Caco-2 (cell line): Measurements from ENCODE around the gene ITGA5. TPM values are rescaled to one million over a fixed set of nuclear protein-coding genes. Genes with fewer than 3 reads are reported as not detected.

ENCODE experiments used
- BruUV-seq: library from RNA; stranded (reverse); fragments of 400-500 nt; replicated peaks from 2 replicates; lab custom pipeline; 2021; lab: Mats Ljungman, UMichigan
- CTCF ChIA-PET: fragments of 300-600 bp; sonication (Branson Sonifier 250); formaldehyde crosslinking; loops from one replicate; lab custom pipeline; 2022; ENCODE audit warnings: antibody characterized with exemption; lab: Charles Lee
- POLR2A ChIA-PET: fragments of 300-600 bp; sonication (Branson Sonifier 250); formaldehyde crosslinking; loops from one replicate; lab custom pipeline; 2022; ENCODE audit warnings: antibody characterized with exemption; lab: Charles Lee
- DNase-seq, 2 experiments: peaks; one replicate each; pipeline versions ENCODE4 v3.0.0 to v3.0.0-alpha.2; 2020 to 2022
- H3K27me3 ChIP-seq: replicated peaks from 2 replicates; pipeline ENCODE4 v1.6.0; 2011; ENCODE audit warnings: low read length; ENCODE audit not compliant: control insufficient read depth, insufficient read depth
- H3K36me3 ChIP-seq: 2 replicates; pipeline ENCODE4 v1.5.1; 2011; ENCODE audit warnings: low read length; ENCODE audit not compliant: control insufficient read depth, insufficient read depth
- H3K4me1 ChIP-seq: fragments of 250-450 bp; sonication (Bioruptor Pico); 2 replicates; pipeline ENCODE4 v1.5.1; 2020; ENCODE audit warnings: mild to moderate bottlenecking
- H3K4me3 ChIP-seq: 2 replicates; pipeline ENCODE4 v1.5.1; 2011; ENCODE audit warnings: low read depth, mild to moderate bottlenecking, control low read depth, low read length
- H3K9me3 ChIP-seq: fragments of 250-450 bp; sonication (Bioruptor Pico); 2 replicates; pipeline ENCODE4 v1.5.1; 2020; ENCODE audit warnings: mild to moderate bottlenecking, moderate library complexity
- H3K27ac Mint-ChIP-seq: one replicate; pipeline ENCODE4 v1.8.0; 2022; ENCODE audit warnings: mixed read lengths; ENCODE audit not compliant: unreplicated experiment
- H3K27me3 Mint-ChIP-seq: one replicate; pipeline ENCODE4 v1.8.0; 2022; ENCODE audit warnings: mixed read lengths; ENCODE audit not compliant: insufficient read depth, unreplicated experiment
- H3K36me3 Mint-ChIP-seq: one replicate; pipeline ENCODE4 v1.8.0; 2022; ENCODE audit warnings: mild to moderate bottlenecking, mixed read lengths; ENCODE audit not compliant: insufficient read depth, unreplicated experiment
- H3K4me1 Mint-ChIP-seq: one replicate; pipeline ENCODE4 v1.8.0; 2022; ENCODE audit warnings: low read depth, mixed read lengths; ENCODE audit not compliant: unreplicated experiment
- H3K4me3 Mint-ChIP-seq: one replicate; pipeline ENCODE4 v1.8.0; 2022; ENCODE audit warnings: mild to moderate bottlenecking, moderate library complexity, mixed read lengths; ENCODE audit not compliant: unreplicated experiment
- H3K9me3 Mint-ChIP-seq: one replicate; pipeline ENCODE4 v1.8.0; 2022; ENCODE audit warnings: mixed read lengths; ENCODE audit not compliant: unreplicated experiment
- intact Hi-C: fragments of 100-400 bp; cut with micrococcal nuclease; formaldehyde crosslinking; loops from one replicate; pipeline ENCODE4 v1.10.0; 2022; ENCODE audit not compliant: unreplicated experiment
- total RNA-seq: library from RNA; stranded (reverse); gene quantifications from 2 replicates; pipeline ENCODE4 v1.2.3, GENCODE V29; 2022
- TF ChIP-seq, protein P1 (sequence below), 2 experiments: fragments of 200-600 bp in 1 of 2; IDR thresholded peaks; 1 replicate in 1 of 2; 2 replicates in 1 of 2; pipeline versions ENCODE4 v1.5.1 to v1.8.0; 2011 to 2022; ENCODE audit warnings: antibody characterized with exemption in 1 of 2, control low read depth in 1 of 2, inconsistent platforms in 1 of 2, low read depth in 1 of 2, low read length in 1 of 2, mild to moderate bottlenecking in 1 of 2, moderate library complexity in 1 of 2; ENCODE audit not compliant: insufficient read depth in 1 of 2, severe bottlenecking in 1 of 2, unreplicated experiment in 1 of 2

ITGA5 gene
- total RNA-seq, 1 experiment from 2014 or later, result 17.3 TPM

DNA sequence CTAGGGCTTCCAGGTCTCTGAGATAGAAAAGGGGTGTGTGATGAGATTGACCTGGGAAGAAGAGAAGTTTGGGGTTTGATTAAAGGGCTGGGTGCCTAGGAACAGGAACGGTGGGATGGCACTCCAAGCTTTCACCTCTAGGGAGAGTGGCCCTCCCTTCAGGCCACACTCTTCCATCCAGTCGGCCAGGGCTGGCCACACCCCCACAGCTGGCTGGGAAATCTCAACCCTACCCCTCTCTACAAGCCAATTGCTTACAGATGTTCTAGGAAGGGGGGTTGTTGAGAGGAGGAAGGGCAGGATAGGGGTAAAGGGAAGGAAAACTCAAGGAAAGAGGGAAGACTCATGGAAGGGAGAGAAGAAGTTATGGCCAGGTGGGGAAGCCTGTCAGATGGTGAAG lies 6.6 kb upstream of the ITGA5 start:
- Mint-ChIP-seq H3K4me3 (no peak overlapping the region), H3K36me3 (no peaks in the 10 kb centered on the region), H3K27me3 (peaks cover 3% of the 10 kb centered on the region), H3K9me3 (no peaks in the 10 kb centered on the region), H3K27ac (no peak overlapping the region), H3K4me1 (no peaks in the 10 kb centered on the region)
- TF ChIP-seq, protein P1, sequence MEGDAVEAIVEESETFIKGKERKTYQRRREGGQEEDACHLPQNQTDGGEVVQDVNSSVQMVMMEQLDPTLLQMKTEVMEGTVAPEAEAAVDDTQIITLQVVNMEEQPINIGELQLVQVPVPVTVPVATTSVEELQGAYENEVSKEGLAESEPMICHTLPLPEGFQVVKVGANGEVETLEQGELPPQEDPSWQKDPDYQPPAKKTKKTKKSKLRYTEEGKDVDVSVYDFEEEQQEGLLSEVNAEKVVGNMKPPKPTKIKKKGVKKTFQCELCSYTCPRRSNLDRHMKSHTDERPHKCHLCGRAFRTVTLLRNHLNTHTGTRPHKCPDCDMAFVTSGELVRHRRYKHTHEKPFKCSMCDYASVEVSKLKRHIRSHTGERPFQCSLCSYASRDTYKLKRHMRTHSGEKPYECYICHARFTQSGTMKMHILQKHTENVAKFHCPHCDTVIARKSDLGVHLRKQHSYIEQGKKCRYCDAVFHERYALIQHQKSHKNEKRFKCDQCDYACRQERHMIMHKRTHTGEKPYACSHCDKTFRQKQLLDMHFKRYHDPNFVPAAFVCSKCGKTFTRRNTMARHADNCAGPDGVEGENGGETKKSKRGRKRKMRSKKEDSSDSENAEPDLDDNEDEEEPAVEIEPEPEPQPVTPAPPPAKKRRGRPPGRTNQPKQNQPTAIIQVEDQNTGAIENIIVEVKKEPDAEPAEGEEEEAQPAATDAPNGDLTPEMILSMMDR (IDR thresholded peaks at IDR 0.05; ENCODE audit: insufficient read depth in 1 of 2, low read depth in 1 of 2, low read length in 1 of 2, severe bottlenecking in 1 of 2, unreplicated experiment in 1 of 2), result no peak
- no peak overlapping the region for H3K4me3 ChIP-seq
- ChIA-PET CTCF (no interaction called here), POLR2A (no interaction called here)
- no peaks in the 10 kb centered on the region for H3K4me1 ChIP-seq
- DNase-seq, result no peak
- no peaks in the 10 kb centered on the region for H3K36me3 ChIP-seq
- no TSS peak for BruUV-seq
- H3K9me3 ChIP-seq, result no peaks in the 10 kb centered on the region
- H3K27me3 ChIP-seq, result no peaks in the 10 kb centered on the region
- intact Hi-C loops, result no loop called here

DNA sequence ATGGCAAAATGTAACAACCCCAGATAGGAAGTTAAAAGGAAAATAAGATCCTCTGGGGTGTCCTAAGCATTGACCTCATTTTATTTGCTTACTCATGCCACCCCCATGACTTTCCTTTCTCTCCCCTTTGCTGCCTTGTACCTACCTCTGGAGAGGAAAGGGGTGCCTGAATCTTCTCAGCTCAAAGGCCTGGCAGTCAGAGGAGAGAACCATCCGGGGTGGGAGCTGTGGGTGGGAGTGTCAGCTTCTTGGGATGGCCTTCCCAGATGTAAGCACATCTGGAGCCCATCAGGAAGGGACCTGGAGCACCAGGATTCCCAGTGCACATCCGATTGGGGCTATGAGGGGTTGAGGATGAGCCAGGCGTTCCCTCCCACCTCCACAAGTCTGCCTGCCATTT lies 5.2 kb upstream of the ITGA5 start:
- H3K27me3 Mint-ChIP-seq, result peaks cover 3% of the 10 kb centered on the region
- no peaks in the 10 kb centered on the region for H3K9me3 Mint-ChIP-seq
- POLR2A ChIA-PET, result no interaction called here
- no peak for DNase-seq
- Histone ChIP-seq H3K36me3 (no peaks in the 10 kb centered on the region), H3K9me3 (no peaks in the 10 kb centered on the region), H3K4me1 (peaks cover 5% of the 10 kb centered on the region; the same call in 1 of the 2 replicates), H3K27me3 (no peaks in the 10 kb centered on the region), H3K4me3 (no peak overlapping the region)
- H3K36me3 Mint-ChIP-seq, result no peaks in the 10 kb centered on the region
- TF ChIP-seq, protein P1 (IDR thresholded peaks at IDR 0.05; ENCODE audit: insufficient read depth in 1 of 2, low read depth in 1 of 2, low read length in 1 of 2, severe bottlenecking in 1 of 2, unreplicated experiment in 1 of 2), result no peak
- H3K27ac Mint-ChIP-seq, result no peak overlapping the region
- no peak overlapping the region for H3K4me3 Mint-ChIP-seq
- CTCF ChIA-PET, result no interaction called here
- intact Hi-C loops, result no loop called here
- no peaks in the 10 kb centered on the region for H3K4me1 Mint-ChIP-seq
- no TSS peak for BruUV-seq

DNA sequence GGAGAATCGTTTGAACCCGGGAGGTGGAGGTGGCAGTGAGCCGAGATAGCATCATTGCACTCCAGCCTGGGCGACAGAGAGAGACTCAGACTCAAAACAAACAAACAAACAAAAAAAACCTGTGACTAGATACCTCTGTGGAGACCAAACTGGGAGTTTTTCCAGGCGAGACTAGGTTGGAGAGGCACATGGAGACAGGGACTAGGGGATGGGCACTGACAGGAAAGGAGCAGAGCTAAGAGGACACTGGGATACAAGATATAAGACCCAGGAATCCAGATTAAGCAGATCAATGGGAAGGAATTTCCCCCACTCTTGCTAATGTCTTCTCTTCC lies 4.7 kb upstream of the ITGA5 start:
- TF ChIP-seq, protein P1 (IDR thresholded peaks at IDR 0.05; ENCODE audit: insufficient read depth in 1 of 2, low read depth in 1 of 2, low read length in 1 of 2, severe bottlenecking in 1 of 2, unreplicated experiment in 1 of 2), result no peak
- H3K9me3 Mint-ChIP-seq, result no peaks in the 10 kb centered on the region
- no TSS peak for BruUV-seq
- ChIA-PET POLR2A (no interaction called here), CTCF (no interaction called here)
- no peaks in the 10 kb centered on the region for H3K36me3 Mint-ChIP-seq
- H3K4me3 ChIP-seq, result no peak overlapping the region
- peaks cover 3% of the 10 kb centered on the region for H3K27me3 Mint-ChIP-seq
- DNase-seq, result no peak
- no peaks in the 10 kb centered on the region for H3K27me3 ChIP-seq
- H3K4me3 Mint-ChIP-seq, result no peak overlapping the region
- H3K36me3 ChIP-seq, result no peaks in the 10 kb centered on the region
- H3K9me3 ChIP-seq, result no peaks in the 10 kb centered on the region
- H3K27ac Mint-ChIP-seq, result no peak overlapping the region
- intact Hi-C loops, result no loop called here
- no peaks in the 10 kb centered on the region for H3K4me1 Mint-ChIP-seq
- peaks cover 5% of the 10 kb centered on the region; the same call in 1 of the 2 replicates for H3K4me1 ChIP-seq
